Measurements from ENCODE around the gene PDZRN3. TPM values are rescaled to one million over a fixed set of nuclear protein-coding genes. Genes with fewer than 3 reads are reported as not detected.

PDZRN3 gene
- total RNA-seq, 1 experiment from 2014 or later: not detected

DNA sequence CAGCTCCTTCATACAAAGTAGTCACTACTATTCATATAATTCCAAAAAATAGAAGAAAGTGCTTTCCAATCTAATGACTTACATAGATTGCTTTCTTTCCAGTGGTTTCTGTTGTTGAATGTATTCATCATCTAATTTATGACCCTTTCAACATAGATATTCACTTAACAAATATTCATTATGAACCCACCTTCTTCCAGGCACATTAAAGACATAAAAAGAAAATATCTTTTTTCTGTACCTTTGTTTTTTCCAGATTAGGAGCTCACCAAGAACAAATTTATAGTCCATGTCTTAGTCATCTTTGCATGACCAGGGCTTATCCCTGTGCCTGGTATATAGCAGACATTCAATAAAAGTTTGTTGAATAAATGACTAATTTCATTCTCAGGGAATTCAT lies 32.4 kb upstream of the PDZRN3 start:
- ChIA-PET CTCF (no interaction called here), POLR2A (no interaction called here)

DNA sequence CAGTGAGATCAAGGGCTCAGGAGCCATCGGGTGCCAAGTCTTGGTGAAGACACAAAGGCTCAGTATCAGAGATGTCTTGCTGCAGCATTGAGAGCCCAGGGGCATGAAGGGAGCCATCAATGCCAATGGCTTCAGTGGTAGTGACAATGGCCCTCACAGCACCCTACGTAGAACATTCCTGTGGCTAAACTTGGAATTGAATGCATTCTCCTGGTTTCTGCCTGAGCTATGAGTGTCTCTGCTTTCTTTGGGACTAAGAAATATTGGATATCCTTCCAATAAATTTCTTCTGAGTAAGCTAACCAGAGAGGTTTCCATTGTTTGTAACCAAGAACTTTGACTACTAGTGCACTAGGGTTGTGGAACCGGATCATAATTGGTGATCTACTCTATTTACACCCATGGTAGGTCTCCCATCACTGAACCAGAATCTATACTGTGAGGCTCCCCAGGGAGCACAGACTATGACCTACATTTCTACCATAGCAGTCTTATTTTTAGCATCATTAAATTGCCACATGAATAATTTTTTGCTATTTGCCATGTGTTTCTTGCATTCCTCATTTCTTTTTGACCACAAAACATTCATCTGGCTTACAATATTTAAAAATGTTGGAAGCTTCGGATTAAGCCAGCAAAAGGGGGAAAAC lies 31.6 kb upstream of the PDZRN3 start:
- TF ChIP-seq, protein P1, sequence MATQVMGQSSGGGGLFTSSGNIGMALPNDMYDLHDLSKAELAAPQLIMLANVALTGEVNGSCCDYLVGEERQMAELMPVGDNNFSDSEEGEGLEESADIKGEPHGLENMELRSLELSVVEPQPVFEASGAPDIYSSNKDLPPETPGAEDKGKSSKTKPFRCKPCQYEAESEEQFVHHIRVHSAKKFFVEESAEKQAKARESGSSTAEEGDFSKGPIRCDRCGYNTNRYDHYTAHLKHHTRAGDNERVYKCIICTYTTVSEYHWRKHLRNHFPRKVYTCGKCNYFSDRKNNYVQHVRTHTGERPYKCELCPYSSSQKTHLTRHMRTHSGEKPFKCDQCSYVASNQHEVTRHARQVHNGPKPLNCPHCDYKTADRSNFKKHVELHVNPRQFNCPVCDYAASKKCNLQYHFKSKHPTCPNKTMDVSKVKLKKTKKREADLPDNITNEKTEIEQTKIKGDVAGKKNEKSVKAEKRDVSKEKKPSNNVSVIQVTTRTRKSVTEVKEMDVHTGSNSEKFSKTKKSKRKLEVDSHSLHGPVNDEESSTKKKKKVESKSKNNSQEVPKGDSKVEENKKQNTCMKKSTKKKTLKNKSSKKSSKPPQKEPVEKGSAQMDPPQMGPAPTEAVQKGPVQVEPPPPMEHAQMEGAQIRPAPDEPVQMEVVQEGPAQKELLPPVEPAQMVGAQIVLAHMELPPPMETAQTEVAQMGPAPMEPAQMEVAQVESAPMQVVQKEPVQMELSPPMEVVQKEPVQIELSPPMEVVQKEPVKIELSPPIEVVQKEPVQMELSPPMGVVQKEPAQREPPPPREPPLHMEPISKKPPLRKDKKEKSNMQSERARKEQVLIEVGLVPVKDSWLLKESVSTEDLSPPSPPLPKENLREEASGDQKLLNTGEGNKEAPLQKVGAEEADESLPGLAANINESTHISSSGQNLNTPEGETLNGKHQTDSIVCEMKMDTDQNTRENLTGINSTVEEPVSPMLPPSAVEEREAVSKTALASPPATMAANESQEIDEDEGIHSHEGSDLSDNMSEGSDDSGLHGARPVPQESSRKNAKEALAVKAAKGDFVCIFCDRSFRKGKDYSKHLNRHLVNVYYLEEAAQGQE (IDR thresholded peaks at IDR 0.05; ENCODE audit: insufficient read depth in 1 of 2, low read depth in 2 of 2, low read length in 1 of 2): no peak
- TF ChIP-seq POLR2AphosphoS5 (IDR thresholded peaks at IDR 0.05; ENCODE audit: low read depth, low read length) (no peak), TCF7L2 (IDR thresholded peaks at IDR 0.05; ENCODE audit: low read depth, low read length) (no peak)
- Histone ChIP-seq H3K27me3 (ENCODE audit: control insufficient read depth, insufficient read depth, low read length) (no peaks in the 10 kb centered on the region), H3K9me3 (ENCODE audit: control insufficient read depth, insufficient read depth, low read depth, low read length) (no peaks in the 10 kb centered on the region), H3K36me3 (ENCODE audit: control insufficient read depth, insufficient read depth, low read length) (no peaks in the 10 kb centered on the region), H3K27ac (ENCODE audit: low read length) (no peak overlapping the region), H3K4me3 (ENCODE audit: low read depth in 2 of 2, low read length in 2 of 2) (no peak overlapping the region), H3K4me1 (ENCODE audit: control insufficient read depth, insufficient read depth, low read length) (no peaks in the 10 kb centered on the region)
- no peak for ATAC-seq
- CTCF ChIA-PET: no interaction called here
- DNase-seq (ENCODE audit: low read depth, low spot score): no peak
- no TSS peak for BruUV-seq (replicated peaks)
- POLR2A ChIA-PET: no interaction called here
- intact Hi-C loops (cut with micrococcal nuclease; ENCODE audit: unreplicated experiment): no loop called here
- in situ Hi-C loops (cut with HindIII; ENCODE audit: low pct_unique_long_range_greater_than_20kb, low sequenced_read_pairs): no loop called here

More for the DNA sequence above, 32.4 kb upstream of the PDZRN3 start:
- no peak for TF ChIP-seq TCF7L2 (IDR thresholded peaks at IDR 0.05; ENCODE audit: low read depth, low read length)
- TF ChIP-seq POLR2AphosphoS5 (IDR thresholded peaks at IDR 0.05; ENCODE audit: low read depth, low read length): no peak
- TF ChIP-seq, protein P1 (IDR thresholded peaks at IDR 0.05; ENCODE audit: insufficient read depth in 1 of 2, low read depth in 2 of 2, low read length in 1 of 2): no peak
- no peak for TF ChIP-seq SIN3A (IDR thresholded peaks at IDR 0.05; ENCODE audit: borderline replicate concordance, insufficient read depth, low read depth, low read length)
- TF ChIP-seq, protein P2, sequence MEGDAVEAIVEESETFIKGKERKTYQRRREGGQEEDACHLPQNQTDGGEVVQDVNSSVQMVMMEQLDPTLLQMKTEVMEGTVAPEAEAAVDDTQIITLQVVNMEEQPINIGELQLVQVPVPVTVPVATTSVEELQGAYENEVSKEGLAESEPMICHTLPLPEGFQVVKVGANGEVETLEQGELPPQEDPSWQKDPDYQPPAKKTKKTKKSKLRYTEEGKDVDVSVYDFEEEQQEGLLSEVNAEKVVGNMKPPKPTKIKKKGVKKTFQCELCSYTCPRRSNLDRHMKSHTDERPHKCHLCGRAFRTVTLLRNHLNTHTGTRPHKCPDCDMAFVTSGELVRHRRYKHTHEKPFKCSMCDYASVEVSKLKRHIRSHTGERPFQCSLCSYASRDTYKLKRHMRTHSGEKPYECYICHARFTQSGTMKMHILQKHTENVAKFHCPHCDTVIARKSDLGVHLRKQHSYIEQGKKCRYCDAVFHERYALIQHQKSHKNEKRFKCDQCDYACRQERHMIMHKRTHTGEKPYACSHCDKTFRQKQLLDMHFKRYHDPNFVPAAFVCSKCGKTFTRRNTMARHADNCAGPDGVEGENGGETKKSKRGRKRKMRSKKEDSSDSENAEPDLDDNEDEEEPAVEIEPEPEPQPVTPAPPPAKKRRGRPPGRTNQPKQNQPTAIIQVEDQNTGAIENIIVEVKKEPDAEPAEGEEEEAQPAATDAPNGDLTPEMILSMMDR (IDR thresholded peaks at IDR 0.05): no peak
- no peak overlapping the region for H3K4me3 ChIP-seq (ENCODE audit: low read depth in 2 of 2, low read length in 2 of 2)
- H3K9me3 ChIP-seq (ENCODE audit: control insufficient read depth, insufficient read depth, low read depth, low read length): no peaks in the 10 kb centered on the region
- BruUV-seq (replicated peaks): no TSS peak
- no peak for DNase-seq (ENCODE audit: low read depth, low spot score)
- in situ Hi-C loops (cut with HindIII; ENCODE audit: low pct_unique_long_range_greater_than_20kb, low sequenced_read_pairs): no loop called here
- intact Hi-C loops (cut with micrococcal nuclease; ENCODE audit: unreplicated experiment): no loop called here
- no peaks in the 10 kb centered on the region for H3K36me3 ChIP-seq (ENCODE audit: control insufficient read depth, insufficient read depth, low read length)
- no peak overlapping the region for H3K27ac ChIP-seq (ENCODE audit: low read length)
- ATAC-seq: no peak
- H3K27me3 ChIP-seq (ENCODE audit: control insufficient read depth, insufficient read depth, low read length): no peaks in the 10 kb centered on the region
- H3K4me1 ChIP-seq (ENCODE audit: control insufficient read depth, insufficient read depth, low read length): no peaks in the 10 kb centered on the region
